Naive thymus-derived CD8-positive, alpha-beta T cell (primary cell): ENCODE data around the gene PTH1R. TPM values are rescaled to one million over a fixed set of nuclear protein-coding genes. Genes with fewer than 3 reads are reported as not detected.

Source experiments
- ATAC-seq, 2 donors: fragments of 150-1000 bp; cut with Tn5 transposase in 1 of 2; sonication (Bioruptor Pico), chemical (Tn5 transposase) in 1 of 2; 1 replicate in 1 of 2; 2 replicates in 1 of 2; pipeline ENCODE4 v1.10.0; 2021; ENCODE audit warnings: mild to moderate bottlenecking in 2 of 2, moderate library complexity in 2 of 2
- POLR2A ChIA-PET: fragments of 350-600 bp; sonication (Branson Sonifier 250); formaldehyde crosslinking; loops from one replicate; lab custom pipeline; 2021; ENCODE audit warnings: antibody characterized with exemption; lab: Charles Lee
- DNase-seq, 10 donors: peaks; one replicate each; pipeline versions ENCODE4 v3.0.0 to v3.0.0-alpha.2; 2020 to 2022
- H3K27ac Mint-ChIP-seq, 10 donors: one replicate each; pipeline ENCODE4 v1.8.0; 2020 to 2022; ENCODE audit warnings: mild to moderate bottlenecking in 10 of 10, mixed read lengths in 10 of 10, moderate library complexity in 4 of 10, inconsistent platforms in 1 of 10
- H3K27me3 Mint-ChIP-seq, 5 donors: one replicate each; pipeline ENCODE4 v1.8.0; 2021 to 2022; ENCODE audit warnings: mixed read lengths in 5 of 5
- H3K36me3 Mint-ChIP-seq, 3 donors: one replicate each; pipeline ENCODE4 v1.8.0; 2020 to 2022; ENCODE audit warnings: mixed read lengths in 3 of 3, mild to moderate bottlenecking in 2 of 3, inconsistent platforms in 1 of 3
- H3K4me1 Mint-ChIP-seq, 4 donors: one replicate each; pipeline ENCODE4 v1.8.0; 2021 to 2022; ENCODE audit warnings: mixed read lengths in 4 of 4
- H3K4me3 Mint-ChIP-seq, 10 donors: one replicate each; pipeline ENCODE4 v1.8.0; 2020 to 2022; ENCODE audit warnings: mild to moderate bottlenecking in 10 of 10, mixed read lengths in 10 of 10, moderate library complexity in 6 of 10, inconsistent platforms in 1 of 10
- H3K9me3 Mint-ChIP-seq, 9 donors: one replicate each; pipeline ENCODE4 v1.8.0; 2020 to 2022; ENCODE audit warnings: mixed read lengths in 9 of 9, mild to moderate bottlenecking in 3 of 9, inconsistent platforms in 1 of 9, moderate library complexity in 1 of 9
- polyA plus RNA-seq, 3 donors: library from polyadenylated mRNA; unstranded; fragments of 300-500 nt; fragmentation: Illumina TruSeq; gene quantifications; one replicate each; pipeline ENCODE4 v1.2.3, GENCODE V29; 2021
- total RNA-seq, 8 experiments: library from RNA in 2 of 8; stranded (reverse) in 2 of 8; gene quantifications; one replicate each; pipeline ENCODE4 v1.2.3 and lab custom pipeline; 2021 to 2026

PTH1R gene
- total and polyA plus RNA-seq, 5 experiments from 2014 or later, result not detected

DNA sequence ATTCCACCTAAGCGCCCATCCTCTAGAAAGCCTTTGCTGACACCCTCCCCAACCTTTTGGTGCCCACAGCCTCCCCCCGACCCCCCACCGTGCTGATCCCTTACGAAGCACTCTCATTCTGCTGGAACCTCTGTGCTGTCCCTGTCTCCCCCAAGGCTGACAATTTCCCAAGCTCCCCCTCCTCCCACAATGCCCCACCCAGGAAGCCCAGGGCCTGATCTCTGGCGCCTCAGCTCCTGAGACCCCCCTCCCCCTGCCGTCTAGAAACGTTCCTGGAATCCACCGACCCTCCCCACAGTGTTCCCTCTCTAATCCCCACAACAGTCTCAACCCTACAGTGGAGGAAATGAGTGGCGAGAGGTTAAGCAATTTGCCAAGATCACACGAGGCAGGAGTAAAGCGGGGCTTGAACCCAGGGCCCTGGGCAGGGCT lies 32.6 kb upstream of the PTH1R start:
- H3K27me3 Mint-ChIP-seq, result no peaks in the 10 kb centered on the region
- DNase-seq (no peak), ATAC-seq (no peak)
- peak overlapping the region; percentile 77 to 90 (median 82) for H3K4me3 Mint-ChIP-seq
- peak overlapping the region in 9 of 10 donors; percentile 61 to 90 (median 87) for H3K27ac Mint-ChIP-seq
- peaks cover 7 to 29% (median 20%) of the 10 kb centered on the region in 9 donors for H3K9me3 Mint-ChIP-seq
- H3K36me3 Mint-ChIP-seq, result peaks cover 2 to 11% (median 8%) of the 10 kb centered on the region in 3 donors
- POLR2A ChIA-PET, result interaction anchor here (1.1 to 1.9 kb wide), 2 partner anchors 135 to 149 kb away, joined by 4 to 7 read pairs; partner anchors contain the start of gene NBEAL2
- H3K4me1 Mint-ChIP-seq, result peaks cover 5 to 17% (median 11%) of the 10 kb centered on the region in 4 donors

DNA sequence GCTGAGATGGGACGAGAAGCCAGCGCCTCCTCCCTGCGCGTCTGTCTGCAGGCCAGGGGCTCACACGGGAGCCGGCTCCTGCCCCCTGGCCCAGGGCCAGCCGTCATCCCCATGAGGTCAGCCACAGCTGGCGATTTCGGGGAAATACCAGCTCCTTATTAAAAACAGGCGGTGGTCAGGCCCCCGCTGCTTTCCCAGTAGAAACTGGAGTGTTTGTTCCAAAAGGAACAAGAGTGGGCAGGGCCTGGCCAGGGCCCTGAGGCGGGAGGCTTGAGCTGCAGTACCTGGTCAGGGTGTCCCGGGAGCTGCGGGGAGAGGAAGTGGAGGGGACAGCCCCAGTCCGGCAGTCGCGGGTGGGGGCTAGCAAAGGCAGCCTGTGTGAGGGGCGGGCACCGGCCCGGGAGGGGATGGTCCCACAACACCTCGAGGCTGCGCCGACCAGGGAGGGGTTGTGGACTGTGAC lies 32.1 kb upstream of the PTH1R start:
- Mint-ChIP-seq H3K36me3 (peaks cover 1 to 8% (median 8%) of the 10 kb centered on the region in 3 donors), H3K9me3 (peaks cover 6 to 24% (median 19%) of the 10 kb centered on the region in 9 donors), H3K4me3 (peak overlapping the region; percentile 77 to 90 (median 82)), H3K27ac (peak overlapping the region in 9 of 10 donors; percentile 61 to 90 (median 87)), H3K27me3 (no peaks in the 10 kb centered on the region), H3K4me1 (peaks cover 5 to 17% (median 11%) of the 10 kb centered on the region in 4 donors)
- DNase-seq (no peak), ATAC-seq (peak in 1 of 2 donors; percentile 2)
- POLR2A ChIA-PET, result interaction anchor here (1.1 to 1.9 kb wide), 4 partner anchors 134 to 535 kb away, joined by 3 to 7 read pairs (median 4); partner anchors contain the start of gene NBEAL2

DNA sequence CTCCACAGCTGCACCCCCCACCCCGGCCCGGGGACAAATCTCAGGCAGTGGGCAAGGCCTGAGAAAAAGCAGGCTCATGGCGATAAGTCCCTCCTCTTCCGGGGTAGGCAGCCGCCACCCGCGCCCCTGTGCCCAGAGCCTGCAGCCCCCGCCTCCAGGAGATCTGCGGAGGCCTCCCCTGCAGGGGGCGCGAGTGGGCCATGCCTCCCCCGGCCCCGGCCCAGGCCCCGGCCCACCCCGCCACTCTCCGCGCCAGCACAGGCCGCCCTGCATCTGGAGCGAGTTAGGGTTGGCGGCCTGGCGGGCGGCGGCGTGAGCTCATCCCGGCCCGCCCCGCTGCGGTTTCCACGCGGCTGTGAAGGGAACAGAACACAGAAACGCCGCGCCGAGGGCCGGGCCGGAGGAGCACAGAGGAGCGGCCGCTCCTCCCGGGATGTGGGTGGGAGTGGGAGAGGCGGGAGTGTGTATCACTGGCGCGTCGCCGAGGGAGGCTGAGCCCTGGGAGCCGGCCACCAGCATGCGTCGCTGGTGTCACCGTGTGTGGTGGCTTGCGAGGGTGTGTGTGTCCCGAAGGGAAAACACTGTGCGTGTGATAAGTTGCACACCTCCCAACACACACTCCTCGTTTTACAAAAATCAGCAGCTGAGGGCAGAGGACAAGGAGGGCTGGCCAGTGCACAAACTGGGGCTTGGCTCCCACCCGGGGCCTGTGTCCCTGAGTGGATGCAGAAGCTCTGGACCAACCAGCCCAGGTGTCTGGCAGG lies 31.5 kb upstream of the PTH1R start:
- peak overlapping the region; percentile 4 to 90 (median 53) for H3K27ac Mint-ChIP-seq
- POLR2A ChIA-PET, result interaction anchor here (1.1 to 1.9 kb wide), 4 partner anchors 134 to 534 kb away, joined by 3 to 7 read pairs (median 4); partner anchors contain the start of gene NBEAL2
- H3K27me3 Mint-ChIP-seq, result no peaks in the 10 kb centered on the region
- peak overlapping the region; percentile 77 to 90 (median 82) for H3K4me3 Mint-ChIP-seq
- peaks cover 2 to 20% (median 13%) of the 10 kb centered on the region in 9 donors for H3K9me3 Mint-ChIP-seq
- H3K36me3 Mint-ChIP-seq, result peaks cover 0 to 8% (median 5%) of the 10 kb centered on the region in 3 donors
- peaks cover 5 to 17% (median 11%) of the 10 kb centered on the region in 4 donors for H3K4me1 Mint-ChIP-seq
- DNase-seq (peak; percentile 72 to 89 (median 81)), ATAC-seq (peak; percentile 93 to 95)

DNA sequence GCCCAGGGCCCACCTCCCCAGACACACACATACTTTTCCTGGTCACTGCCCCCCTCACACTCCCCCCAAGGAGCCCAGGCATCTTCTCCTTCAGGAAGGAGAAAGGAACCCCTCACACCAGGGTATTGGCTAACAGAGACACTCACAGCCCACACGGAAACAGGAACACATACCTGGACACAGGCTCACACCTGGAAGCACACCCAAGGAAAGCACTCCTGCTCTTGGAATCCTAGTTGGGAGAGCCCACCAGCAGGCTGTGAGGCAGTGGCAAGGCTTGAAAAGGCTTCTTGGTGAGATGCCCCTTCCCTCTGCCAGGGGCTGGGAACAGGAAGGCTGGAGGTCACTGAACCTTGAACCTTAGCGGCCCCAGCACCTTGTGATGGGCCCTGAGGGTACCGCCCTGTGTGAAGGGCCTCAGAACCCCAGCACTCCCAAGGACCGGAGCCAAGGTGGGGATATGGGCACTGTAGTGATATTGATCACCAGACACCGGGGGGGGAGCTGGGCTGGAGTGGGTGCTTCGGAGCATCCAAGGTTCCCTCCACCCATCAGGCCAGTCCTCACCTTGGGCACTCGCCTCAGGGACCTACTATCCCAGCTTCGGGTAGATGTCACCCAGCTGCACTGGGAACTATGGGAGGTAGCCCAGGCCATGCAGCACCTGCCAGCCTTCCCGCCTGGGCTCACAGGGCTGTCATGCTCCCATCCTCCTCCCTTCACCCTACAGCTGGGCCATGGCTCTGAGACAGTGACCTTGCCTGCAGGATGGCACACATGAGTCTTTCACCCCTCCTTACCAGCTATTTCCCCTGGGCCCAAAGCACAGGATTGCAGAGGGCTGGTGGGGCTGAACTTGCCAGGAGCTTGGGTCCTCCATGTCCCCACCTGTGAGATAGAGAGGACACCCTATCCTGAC lies 30.6 kb upstream of the PTH1R start:
- peaks cover 5 to 17% (median 11%) of the 10 kb centered on the region in 4 donors for H3K4me1 Mint-ChIP-seq
- peak overlapping the region; percentile 15 to 90 (median 80) for H3K4me3 Mint-ChIP-seq
- H3K9me3 Mint-ChIP-seq, result peaks cover 0 to 12% (median 6%) of the 10 kb centered on the region in 9 donors
- POLR2A ChIA-PET, result interaction anchor here (1.1 to 1.9 kb wide), 3 partner anchors 133 to 534 kb away, joined by 3 to 7 read pairs (median 4); partner anchors contain the start of gene NBEAL2
- H3K36me3 Mint-ChIP-seq, result peaks cover 0 to 1% (median 0%) of the 10 kb centered on the region in 3 donors
- DNase-seq (no peak), ATAC-seq (no peak)
- peak overlapping the region in 8 of 10 donors; percentile 10 to 89 (median 56) for H3K27ac Mint-ChIP-seq
- no peaks in the 10 kb centered on the region for H3K27me3 Mint-ChIP-seq

DNA sequence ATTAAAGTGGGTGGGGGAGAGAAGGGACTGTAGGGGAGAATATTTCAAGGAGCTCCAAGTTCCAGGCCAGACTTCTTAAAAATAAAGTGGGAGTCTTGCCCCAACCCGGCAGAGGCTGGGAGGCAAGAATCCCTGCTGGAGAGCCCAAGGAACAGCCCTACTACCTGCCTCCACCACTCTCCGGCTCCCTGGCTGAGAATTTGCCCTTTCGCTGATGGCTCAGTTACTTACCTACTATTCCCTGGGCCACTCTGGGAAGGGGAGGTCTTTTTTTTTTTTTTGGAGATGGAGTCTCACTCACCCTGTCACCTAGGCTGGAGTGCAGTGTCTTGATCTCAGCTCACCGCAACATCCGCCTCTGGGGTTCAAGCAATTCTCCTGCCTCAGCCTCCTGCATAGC lies 29.8 kb upstream of the PTH1R start:
- Mint-ChIP-seq H3K27me3 (no peaks in the 10 kb centered on the region), H3K4me3 (peak overlapping the region in 3 of 10 donors; percentile 14 to 50 (median 29)), H3K9me3 (peaks cover 0 to 7% (median 3%) of the 10 kb centered on the region in 9 donors), H3K36me3 (no peaks in the 10 kb centered on the region), H3K4me1 (peaks cover 5 to 17% (median 11%) of the 10 kb centered on the region in 4 donors), H3K27ac (peak overlapping the region in 1 of 10 donors; percentile 48)
- DNase-seq (no peak), ATAC-seq (no peak)
- POLR2A ChIA-PET, result no interaction called here

DNA sequence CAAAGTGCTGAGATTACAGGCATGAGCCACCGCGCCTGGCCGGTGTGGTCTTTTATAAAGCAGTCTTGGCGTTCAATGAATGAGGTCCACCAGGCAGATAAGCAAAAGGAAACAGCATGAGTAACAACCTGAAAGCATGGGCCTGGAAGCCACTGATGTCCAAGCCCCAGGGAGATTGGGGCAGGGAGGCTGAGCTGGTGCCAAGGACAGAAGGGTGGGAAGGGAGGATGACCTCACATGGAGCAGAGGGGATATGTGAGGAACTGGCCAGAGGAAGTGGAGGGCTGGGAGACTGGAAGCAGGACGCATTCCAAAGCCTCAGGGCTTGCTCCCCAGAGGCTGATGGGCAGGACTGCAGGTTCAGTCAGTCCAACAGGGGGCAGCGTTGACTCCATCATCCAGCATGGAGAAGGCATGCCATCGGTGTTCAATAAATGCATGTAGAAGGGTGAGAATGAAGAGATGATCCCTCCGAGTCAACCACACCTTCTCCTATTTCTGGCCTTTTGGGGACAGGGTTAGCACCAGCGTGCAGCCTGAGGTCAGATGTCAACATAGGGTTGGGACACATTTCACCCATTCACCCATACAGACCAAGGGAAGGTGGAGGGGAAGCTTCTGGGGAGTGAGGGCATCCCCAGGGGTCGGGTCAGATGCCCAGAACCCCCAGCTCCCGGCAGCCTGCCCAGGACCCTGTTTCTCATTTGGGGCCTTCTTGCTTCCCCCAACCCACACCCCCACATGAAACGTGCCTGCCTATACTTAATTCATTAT lies 29.1 kb upstream of the PTH1R start:
- no peaks in the 10 kb centered on the region for H3K36me3 Mint-ChIP-seq
- peaks cover 5 to 17% (median 11%) of the 10 kb centered on the region in 4 donors for H3K4me1 Mint-ChIP-seq
- no peak for ATAC-seq
- peaks cover 0 to 3% (median 0%) of the 10 kb centered on the region in 9 donors for H3K9me3 Mint-ChIP-seq
- peak overlapping the region in 1 of 10 donors; percentile 79 for H3K4me3 Mint-ChIP-seq
- POLR2A ChIA-PET, result no interaction called here
- peak in 1 of 10 donors; percentile 13 for DNase-seq
- H3K27me3 Mint-ChIP-seq, result no peaks in the 10 kb centered on the region
- no peak overlapping the region for H3K27ac Mint-ChIP-seq

DNA sequence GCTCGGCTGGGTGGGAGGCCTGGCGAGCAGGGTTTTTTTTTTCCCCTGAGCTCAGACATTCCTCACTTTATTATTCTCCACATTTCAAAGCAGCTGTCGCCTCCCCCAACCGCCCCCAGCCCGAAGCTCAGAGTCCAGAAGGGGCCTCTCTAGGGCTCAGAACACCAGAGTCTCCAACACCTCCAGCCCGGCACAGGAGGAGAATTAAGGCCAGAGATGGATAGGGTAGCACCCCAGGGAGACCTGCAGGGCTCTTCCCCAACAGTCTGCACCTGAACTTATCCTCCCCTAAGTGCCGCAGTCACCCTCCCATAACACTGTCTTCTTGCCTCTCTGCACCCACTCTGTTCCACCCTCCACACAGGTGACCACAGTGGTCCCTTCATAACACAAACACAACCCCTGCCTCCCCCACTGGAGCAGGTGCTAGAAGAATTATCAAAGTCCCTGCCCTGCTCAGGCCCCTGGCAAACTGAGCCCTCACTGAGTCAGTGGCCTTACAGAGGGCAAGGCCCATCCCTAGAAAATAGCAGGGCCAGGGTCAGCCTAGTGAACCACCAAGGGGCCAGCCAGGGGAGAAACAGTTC lies 28.4 kb upstream of the PTH1R start:
- Mint-ChIP-seq H3K27me3 (no peaks in the 10 kb centered on the region), H3K9me3 (peaks cover 0 to 3% (median 0%) of the 10 kb centered on the region in 9 donors), H3K27ac (peak overlapping the region in 1 of 10 donors; percentile 37), H3K36me3 (no peaks in the 10 kb centered on the region), H3K4me3 (peak overlapping the region in 1 of 10 donors; percentile 21), H3K4me1 (peaks cover 5 to 17% (median 11%) of the 10 kb centered on the region in 4 donors)
- DNase-seq (peak in 1 of 10 donors; percentile 14), ATAC-seq (no peak)
- POLR2A ChIA-PET, result no interaction called here

DNA sequence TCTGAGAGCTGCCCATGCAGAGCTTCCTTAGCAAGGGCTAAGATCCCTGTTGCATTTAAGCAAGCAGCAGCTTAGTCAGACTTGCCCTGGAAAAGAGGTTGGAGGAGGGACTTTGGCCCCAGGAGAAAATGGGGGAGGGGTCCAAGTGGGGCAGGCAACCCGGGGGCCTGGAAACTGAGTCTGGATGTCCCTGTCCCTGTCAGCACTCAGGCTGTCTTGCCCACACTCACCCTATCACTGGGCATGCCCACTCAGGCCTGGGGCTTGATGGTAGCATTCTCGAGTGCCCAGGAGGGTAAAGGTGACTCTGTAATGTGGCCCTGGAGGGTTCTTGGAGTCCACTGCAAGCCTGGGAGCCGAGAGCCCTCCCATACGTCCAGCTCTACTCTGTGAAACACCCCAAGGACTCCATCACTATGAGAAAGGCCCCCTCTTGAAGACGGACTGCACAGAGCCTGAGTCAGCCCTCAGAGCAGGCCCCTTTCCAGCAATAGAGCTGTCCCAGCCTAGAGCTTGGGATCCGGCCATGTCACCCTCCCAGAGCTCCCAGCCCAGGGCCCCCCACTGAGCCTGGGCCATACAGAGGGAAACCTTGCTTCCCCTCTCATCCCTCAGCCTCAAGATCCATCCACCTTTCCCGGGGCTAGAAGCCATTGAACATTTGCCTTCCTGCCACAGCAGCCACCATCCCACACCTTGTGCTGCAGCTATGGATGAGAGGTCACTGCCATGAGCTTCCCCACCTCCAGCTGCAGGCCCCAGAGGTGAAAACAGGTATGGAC lies 27.6 kb upstream of the PTH1R start:
- Mint-ChIP-seq H3K4me1 (peaks cover 3 to 14% (median 10%) of the 10 kb centered on the region in 4 donors), H3K9me3 (no peaks in the 10 kb centered on the region), H3K27ac (no peak overlapping the region), H3K27me3 (peaks cover 0 to 4% (median 0%) of the 10 kb centered on the region in 5 donors), H3K4me3 (no peak overlapping the region), H3K36me3 (no peaks in the 10 kb centered on the region)
- ATAC-seq (no peak), DNase-seq (peak in 2 of 10 donors; percentile 15 to 59)
- POLR2A ChIA-PET, result interaction anchor here (0.6 kb wide), 1 partner anchor 92 kb away, joined by 5 read pairs; no protein-coding TSS in a partner anchor

DNA sequence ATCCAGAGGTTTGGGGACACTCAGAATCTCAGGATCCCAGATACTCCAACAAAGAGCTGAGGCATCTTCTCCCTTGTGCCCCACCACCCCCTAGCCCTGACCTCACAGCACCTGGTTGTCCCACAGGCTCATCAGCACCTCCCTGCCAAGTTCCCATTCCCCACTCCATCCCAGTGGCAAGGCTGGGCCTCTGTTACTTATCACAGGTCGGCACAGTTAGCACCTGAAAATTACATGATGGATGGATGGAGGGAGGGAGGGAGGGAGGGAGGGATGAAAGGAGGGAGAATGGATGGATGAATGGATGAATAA lies 27.1 kb upstream of the PTH1R start:
- no peaks in the 10 kb centered on the region for H3K9me3 Mint-ChIP-seq
- H3K27ac Mint-ChIP-seq, result no peak overlapping the region
- H3K36me3 Mint-ChIP-seq, result no peaks in the 10 kb centered on the region
- no peak overlapping the region for H3K4me3 Mint-ChIP-seq
- peaks cover 1 to 8% (median 7%) of the 10 kb centered on the region in 4 donors for H3K4me1 Mint-ChIP-seq
- DNase-seq (peak in 1 of 10 donors; percentile 15), ATAC-seq (no peak)
- H3K27me3 Mint-ChIP-seq, result peaks cover 0 to 4% (median 0%) of the 10 kb centered on the region in 5 donors
- POLR2A ChIA-PET, result interaction anchor here (0.6 kb wide), 1 partner anchor 91 kb away, joined by 5 read pairs; no protein-coding TSS in a partner anchor
